Astrocyte (in vitro differentiated cells and primary cell): ENCODE measurements around the gene ECE1.

Experiments
- EZH2 ChIP-seq: IDR thresholded peaks from 2 replicates; pipeline ENCODE4 v1.6.1; 2012; ENCODE audit warnings: mild to moderate bottlenecking, low read length, inconsistent platforms; ENCODE audit not compliant: insufficient read depth
- TF ChIP-seq, protein P1 (sequence below): IDR thresholded peaks from 2 replicates; pipeline ENCODE4 v1.5.1; 2011; ENCODE audit warnings: low read depth, mild to moderate bottlenecking, inconsistent platforms, low read length, moderate library complexity; ENCODE audit not compliant: insufficient read depth

DNA sequence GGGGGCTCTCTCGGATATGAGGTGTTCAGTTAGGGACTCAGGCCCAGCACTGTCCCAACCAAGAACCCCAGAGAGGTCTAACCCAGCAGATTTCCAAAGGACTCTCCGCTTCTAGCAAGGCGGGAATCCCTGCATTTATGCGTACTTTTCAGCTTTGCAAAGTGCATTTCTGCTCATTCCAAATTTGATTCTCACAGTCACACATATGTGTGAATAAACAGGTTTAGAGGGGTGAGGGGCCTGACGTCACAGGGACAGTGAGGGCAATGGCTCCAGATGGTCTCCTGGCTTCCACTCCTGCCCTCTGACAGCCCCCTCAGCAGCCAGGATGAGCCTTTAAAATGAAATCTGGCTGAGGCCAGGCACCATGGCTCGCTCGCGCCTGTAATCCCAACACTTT is 921 bp upstream of the ECE1 start:
- TF ChIP-seq, protein P1, sequence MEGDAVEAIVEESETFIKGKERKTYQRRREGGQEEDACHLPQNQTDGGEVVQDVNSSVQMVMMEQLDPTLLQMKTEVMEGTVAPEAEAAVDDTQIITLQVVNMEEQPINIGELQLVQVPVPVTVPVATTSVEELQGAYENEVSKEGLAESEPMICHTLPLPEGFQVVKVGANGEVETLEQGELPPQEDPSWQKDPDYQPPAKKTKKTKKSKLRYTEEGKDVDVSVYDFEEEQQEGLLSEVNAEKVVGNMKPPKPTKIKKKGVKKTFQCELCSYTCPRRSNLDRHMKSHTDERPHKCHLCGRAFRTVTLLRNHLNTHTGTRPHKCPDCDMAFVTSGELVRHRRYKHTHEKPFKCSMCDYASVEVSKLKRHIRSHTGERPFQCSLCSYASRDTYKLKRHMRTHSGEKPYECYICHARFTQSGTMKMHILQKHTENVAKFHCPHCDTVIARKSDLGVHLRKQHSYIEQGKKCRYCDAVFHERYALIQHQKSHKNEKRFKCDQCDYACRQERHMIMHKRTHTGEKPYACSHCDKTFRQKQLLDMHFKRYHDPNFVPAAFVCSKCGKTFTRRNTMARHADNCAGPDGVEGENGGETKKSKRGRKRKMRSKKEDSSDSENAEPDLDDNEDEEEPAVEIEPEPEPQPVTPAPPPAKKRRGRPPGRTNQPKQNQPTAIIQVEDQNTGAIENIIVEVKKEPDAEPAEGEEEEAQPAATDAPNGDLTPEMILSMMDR = no peak
- no peak for TF ChIP-seq EZH2
